Activated CD4-positive, CD25-positive, alpha-beta regulatory T cell treated with anti-CD3 and anti-CD28 coated beads, Interleukin-2, amount 50 U/mL, for 72 hours (primary cell): ENCODE data around the gene COL5A3.
"Not testable (repeated sequence)": the region's sequence is repeated elsewhere in the genome, so short reads cannot be mapped to it uniquely, and the experiment has no call there.

Experiments
- DNase-seq: peaks from one replicate; pipeline ENCODE4 v3.0.0; 2021

Gene COL5A3

GRCh38 chr19:9970481-9970880, 39.8 kb downstream of the COL5A3 start:
- no peak for DNase-seq

GRCh38 chr19:9969688-9969975, 40.7 kb downstream of the COL5A3 start:
- DNase-seq: no peak

GRCh38 chr19:9968820-9969687, 41.2 kb downstream of the COL5A3 start:
- DNase-seq: no peak

GRCh38 chr19:9967326-9967725, 43.0 kb downstream of the COL5A3 start:
- no peak for DNase-seq

- DNase-seq: no peak
Observed at GRCh38 chr19:9966448-9966847, 43.9 kb downstream of the COL5A3 start.

GRCh38 chr19:9966024-9966423, 44.3 kb downstream of the COL5A3 start:
- DNase-seq: no peak

GRCh38 chr19:9962623-9963290, 47.5 kb downstream of the COL5A3 start:
- no peak for DNase-seq

GRCh38 chr19:9961103-9961502, 49.2 kb downstream of the COL5A3 start:
- DNase-seq: no peak

- no peak for DNase-seq
Observed at GRCh38 chr19:9958379-9958821, 51.9 kb downstream of the COL5A3 start.

- no peak for DNase-seq
Observed at GRCh38 chr19:9956956-9957355, 53.3 kb downstream of the COL5A3 start.

GRCh38 chr19:9953802-9954542, 56.3 kb downstream of the COL5A3 start:
- no peak for DNase-seq

GRCh38 chr19:9952276-9952675, 58.0 kb downstream of the COL5A3 start:
- no peak for DNase-seq

- no peak for DNase-seq
Observed at GRCh38 chr19:9947441-9947840, 62.9 kb downstream of the COL5A3 start.

GRCh38 chr19:9946528-9947125, 63.7 kb downstream of the COL5A3 start:
- DNase-seq: not testable (repeated sequence)

- DNase-seq: no peak
Observed at GRCh38 chr19:9945319-9945966, 64.9 kb downstream of the COL5A3 start.

- no peak for DNase-seq
Observed at GRCh38 chr19:9943744-9944143, 66.6 kb downstream of the COL5A3 start.

- DNase-seq: no peak
Observed at GRCh38 chr19:9941671-9942070, 68.6 kb downstream of the COL5A3 start.

- DNase-seq: no peak
Observed at GRCh38 chr19:9941231-9941630, 69.1 kb downstream of the COL5A3 start.

GRCh38 chr19:9940778-9941177, 69.5 kb downstream of the COL5A3 start:
- no peak for DNase-seq

- DNase-seq: no peak
Observed at GRCh38 chr19:9939301-9939913, 70.9 kb downstream of the COL5A3 start.

GRCh38 chr19:9937001-9937411, 73.3 kb downstream of the COL5A3 start:
- DNase-seq: no peak

GRCh38 chr19:9936326-9937000, 73.8 kb downstream of the COL5A3 start, which contains the start of gene OLFM2:
OLFM2 (minus strand) TSS chr19:9936515; CDS start chr19:9936366, 149 bp downstream.
- DNase-seq: no peak
